ENCODE results near the gene WAC. TPM values are rescaled to one million over a fixed set of nuclear protein-coding genes. Genes with fewer than 3 reads are reported as not detected.

WAC gene
- total and polyA plus RNA-seq, 8 donors = 22.8 to 182 (median 92.5) TPM

DNA sequence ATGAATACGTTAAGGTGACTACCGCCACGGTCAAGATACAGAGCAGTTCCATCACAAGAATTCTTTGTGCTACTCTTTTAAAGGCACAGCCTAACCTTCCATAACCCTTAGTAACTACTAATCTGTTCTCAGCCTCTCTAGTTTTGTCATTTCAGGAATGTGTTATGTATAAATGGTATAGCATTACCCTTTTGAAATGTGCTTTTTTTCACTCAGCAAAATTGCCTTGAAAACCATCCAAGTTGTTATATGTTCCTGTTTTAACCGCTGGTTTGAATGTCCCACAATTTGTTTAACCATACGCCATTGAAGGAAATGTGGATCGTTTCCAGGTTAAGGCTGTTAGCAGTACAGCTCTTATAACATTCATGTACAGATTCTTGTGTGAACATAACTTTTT is 32.0 kb downstream of the WAC start:
- 23 to 36% (median 32%) methylated on average over 6 of the region's 6 CpGs for WGBS, 5 donors
- TF ChIP-seq POLR2A (IDR thresholded peaks at IDR 0.05) (no peak), CTCF (IDR thresholded peaks at IDR 0.05) (no peak), EP300 (IDR thresholded peaks at IDR 0.05) (no peak), POLR2AphosphoS5 (IDR thresholded peaks at IDR 0.05) (no peak)

GRCh38 chr10:28566458-28567015 is 33.6 kb downstream of the WAC start:
- Histone ChIP-seq H3K9me3 (no peaks in the 10 kb centered on the region), H3K27ac (no peak overlapping the region), H3K4me1 (peaks cover 41 to 93% (median 69%) of the 10 kb centered on the region in 4 donors), H3K27me3 (no peaks in the 10 kb centered on the region), H3K4me3 (no peak overlapping the region), H3K36me3 (peaks cover 4 to 24% (median 20%) of the 10 kb centered on the region in 4 donors)
- WGBS, 5 donors = 16 to 43% (median 29%) methylated on average over 1 of the region's 1 CpG
- DNase-seq = no peak
- no peak for TF ChIP-seq POLR2AphosphoS5 (IDR thresholded peaks at IDR 0.05)
- TF ChIP-seq POLR2A (IDR thresholded peaks at IDR 0.05) = no peak
- TF ChIP-seq EP300 (IDR thresholded peaks at IDR 0.05) = no peak
- no peak for TF ChIP-seq CTCF (IDR thresholded peaks at IDR 0.05)
- intact Hi-C loops (cut with DNase I; ENCODE audit: low total_unique reads) = no loop called here

More for the DNA sequence above, 32.0 kb downstream of the WAC start:
- intact Hi-C loops (cut with DNase I; ENCODE audit: low total_unique reads) = no loop called here
- no peak overlapping the region for H3K27ac ChIP-seq
- no peak overlapping the region for H3K4me3 ChIP-seq
- peak in 1 of 2 donors; percentile 32 for DNase-seq
- no peaks in the 10 kb centered on the region for H3K27me3 ChIP-seq
- peaks cover 28 to 93% (median 63%) of the 10 kb centered on the region in 4 donors for H3K4me1 ChIP-seq
- no peaks in the 10 kb centered on the region for H3K9me3 ChIP-seq
- peaks cover 4 to 25% (median 18%) of the 10 kb centered on the region in 4 donors for H3K36me3 ChIP-seq

GRCh38 chr10:28569506-28570159 is 36.7 kb downstream of the WAC start:
- Histone ChIP-seq H3K9me3 (no peaks in the 10 kb centered on the region), H3K4me1 (peaks cover 35 to 98% (median 73%) of the 10 kb centered on the region in 4 donors), H3K27ac (no peak overlapping the region), H3K4me3 (no peak overlapping the region), H3K36me3 (peaks cover 0 to 22% (median 20%) of the 10 kb centered on the region in 4 donors), H3K27me3 (no peaks in the 10 kb centered on the region)
- 27 to 41% (median 31%) methylated on average over 3 of the region's 3 CpGs for WGBS, 5 donors
- peak in 1 of 2 donors; percentile 19 for DNase-seq
- TF ChIP-seq EP300 (IDR thresholded peaks at IDR 0.05) = no peak
- TF ChIP-seq POLR2AphosphoS5 (IDR thresholded peaks at IDR 0.05) = no peak
- no peak for TF ChIP-seq POLR2A (IDR thresholded peaks at IDR 0.05)
- intact Hi-C loops (cut with DNase I; ENCODE audit: low total_unique reads) = no loop called here

DNA sequence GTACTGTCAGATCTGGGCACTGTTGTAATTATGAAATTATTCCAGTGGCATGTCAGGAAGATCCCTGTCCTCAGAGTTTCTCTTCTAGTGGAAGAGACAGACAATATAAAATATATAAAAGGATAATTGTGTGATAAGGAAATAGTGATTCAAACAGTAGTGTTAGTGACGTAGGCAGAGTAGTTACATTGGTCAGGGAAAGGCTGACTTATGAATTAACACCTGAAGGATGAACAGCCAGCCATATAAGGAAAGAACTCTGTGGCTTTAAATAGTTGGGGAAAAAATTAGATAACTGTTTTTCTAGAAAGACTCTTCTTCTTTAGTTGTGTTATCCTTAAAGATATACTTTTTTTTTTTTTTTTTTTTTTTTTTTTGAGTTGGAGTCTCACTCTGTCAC is 37.7 kb downstream of the WAC start:
- DNase-seq = no peak
- H3K9me3 ChIP-seq = no peaks in the 10 kb centered on the region
- peaks cover 41 to 98% (median 70%) of the 10 kb centered on the region in 4 donors for H3K4me1 ChIP-seq
- H3K27ac ChIP-seq = no peak overlapping the region
- intact Hi-C loops (cut with DNase I; ENCODE audit: low total_unique reads) = no loop called here
- H3K4me3 ChIP-seq = no peak overlapping the region
- 61 to 74% (median 69%) methylated on average over 1 of the region's 1 CpG for WGBS, 5 donors
- TF ChIP-seq POLR2AphosphoS5 (IDR thresholded peaks at IDR 0.05) = no peak
- no peak for TF ChIP-seq POLR2A (IDR thresholded peaks at IDR 0.05)
- TF ChIP-seq EP300 (IDR thresholded peaks at IDR 0.05) = no peak
- TF ChIP-seq CTCF (IDR thresholded peaks at IDR 0.05) = no peak
- no peaks in the 10 kb centered on the region for H3K27me3 ChIP-seq
- peaks cover 0 to 22% (median 16%) of the 10 kb centered on the region in 4 donors for H3K36me3 ChIP-seq

Measured in stomach (tissue), 9 donors.